Chondrocyte (in vitro differentiated cells): ENCODE results near the gene UGT2B7. TPM values are rescaled to one million over a fixed set of nuclear protein-coding genes. Genes with fewer than 3 reads are reported as not detected.
A peak's percentile ranks its signal among the peaks of the same experiment; 100 is the strongest.

Experiments used
- DNase-seq: peaks from one replicate; pipeline ENCODE4 v3.0.0; 2021; ENCODE audit warnings: mixed read lengths, low spot score
- H3K27ac Mint-ChIP-seq: one replicate; pipeline ENCODE4 v1.8.0; 2021; ENCODE audit warnings: mild to moderate bottlenecking, moderate library complexity, mixed read lengths; ENCODE audit not compliant: unreplicated experiment
- H3K27me3 Mint-ChIP-seq: 2 replicates; pipeline ENCODE4 v1.8.0; 2021; ENCODE audit warnings: low read depth, mixed read lengths
- H3K36me3 Mint-ChIP-seq: 2 replicates; pipeline ENCODE4 v1.8.0; 2021; ENCODE audit warnings: low read depth, mixed read lengths
- H3K4me1 Mint-ChIP-seq: 2 replicates; pipeline ENCODE4 v1.8.0; 2021; ENCODE audit warnings: low read depth, mild to moderate bottlenecking, mixed read lengths
- H3K4me3 Mint-ChIP-seq: one replicate; pipeline ENCODE4 v1.8.0; 2021; ENCODE audit warnings: mild to moderate bottlenecking, moderate library complexity, mixed read lengths; ENCODE audit not compliant: unreplicated experiment
- H3K9me3 Mint-ChIP-seq: 2 replicates; pipeline ENCODE4 v1.8.0; 2021; ENCODE audit warnings: low read depth, mixed read lengths
- total RNA-seq: library from RNA; stranded (reverse); gene quantifications from 3 replicates; pipeline ENCODE4 v1.2.1, GENCODE V29; 2021
- TF ChIP-seq, protein P1 (sequence below): fragments of 200-600 bp; sonication (generic); IDR thresholded peaks from 2 replicates; pipeline ENCODE4 v1.5.0; 2021; ENCODE audit warnings: antibody characterized with exemption, mild to moderate bottlenecking, moderate library complexity

Gene UGT2B7
- total RNA-seq, 1 donor from 2014 or later = 7.1 TPM

DNA sequence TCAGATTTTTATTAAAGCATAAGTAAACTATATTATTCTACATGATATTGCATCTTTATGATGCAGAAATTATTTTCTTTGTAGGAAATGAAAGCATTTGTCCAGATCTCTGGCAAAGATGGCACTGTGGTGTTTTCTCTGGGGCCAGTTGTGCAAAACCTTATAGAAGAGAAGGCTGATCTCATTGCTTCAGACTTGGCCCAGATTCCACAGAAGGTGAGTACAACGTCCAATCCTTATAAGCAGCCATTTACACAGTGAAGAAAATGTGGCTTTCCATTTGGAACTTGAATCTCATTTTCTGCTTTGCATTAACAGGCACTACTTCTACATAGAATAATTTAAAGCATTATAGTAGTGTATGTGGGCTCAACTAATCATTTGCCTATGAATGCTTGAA, 6.9 kb upstream of the UGT2B7 start:
- Mint-ChIP-seq H3K4me3 (no peak overlapping the region), H3K27ac (no peak overlapping the region), H3K27me3 (no peaks in the 10 kb centered on the region), H3K4me1 (peaks cover 6% of the 10 kb centered on the region), H3K36me3 (no peaks in the 10 kb centered on the region), H3K9me3 (no peaks in the 10 kb centered on the region)
- DNase-seq = no peak
- TF ChIP-seq, protein P1, sequence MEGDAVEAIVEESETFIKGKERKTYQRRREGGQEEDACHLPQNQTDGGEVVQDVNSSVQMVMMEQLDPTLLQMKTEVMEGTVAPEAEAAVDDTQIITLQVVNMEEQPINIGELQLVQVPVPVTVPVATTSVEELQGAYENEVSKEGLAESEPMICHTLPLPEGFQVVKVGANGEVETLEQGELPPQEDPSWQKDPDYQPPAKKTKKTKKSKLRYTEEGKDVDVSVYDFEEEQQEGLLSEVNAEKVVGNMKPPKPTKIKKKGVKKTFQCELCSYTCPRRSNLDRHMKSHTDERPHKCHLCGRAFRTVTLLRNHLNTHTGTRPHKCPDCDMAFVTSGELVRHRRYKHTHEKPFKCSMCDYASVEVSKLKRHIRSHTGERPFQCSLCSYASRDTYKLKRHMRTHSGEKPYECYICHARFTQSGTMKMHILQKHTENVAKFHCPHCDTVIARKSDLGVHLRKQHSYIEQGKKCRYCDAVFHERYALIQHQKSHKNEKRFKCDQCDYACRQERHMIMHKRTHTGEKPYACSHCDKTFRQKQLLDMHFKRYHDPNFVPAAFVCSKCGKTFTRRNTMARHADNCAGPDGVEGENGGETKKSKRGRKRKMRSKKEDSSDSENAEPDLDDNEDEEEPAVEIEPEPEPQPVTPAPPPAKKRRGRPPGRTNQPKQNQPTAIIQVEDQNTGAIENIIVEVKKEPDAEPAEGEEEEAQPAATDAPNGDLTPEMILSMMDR = no peak

GRCh38 chr4:69092190-69092589, 4.1 kb upstream of the UGT2B7 start:
- TF ChIP-seq, protein P1 = no peak
- Mint-ChIP-seq H3K27ac (peak overlapping the region; percentile 25), H3K9me3 (no peaks in the 10 kb centered on the region), H3K4me3 (no peak overlapping the region), H3K36me3 (no peaks in the 10 kb centered on the region), H3K4me1 (peaks cover 16% of the 10 kb centered on the region), H3K27me3 (no peaks in the 10 kb centered on the region)
- DNase-seq = no peak

DNA sequence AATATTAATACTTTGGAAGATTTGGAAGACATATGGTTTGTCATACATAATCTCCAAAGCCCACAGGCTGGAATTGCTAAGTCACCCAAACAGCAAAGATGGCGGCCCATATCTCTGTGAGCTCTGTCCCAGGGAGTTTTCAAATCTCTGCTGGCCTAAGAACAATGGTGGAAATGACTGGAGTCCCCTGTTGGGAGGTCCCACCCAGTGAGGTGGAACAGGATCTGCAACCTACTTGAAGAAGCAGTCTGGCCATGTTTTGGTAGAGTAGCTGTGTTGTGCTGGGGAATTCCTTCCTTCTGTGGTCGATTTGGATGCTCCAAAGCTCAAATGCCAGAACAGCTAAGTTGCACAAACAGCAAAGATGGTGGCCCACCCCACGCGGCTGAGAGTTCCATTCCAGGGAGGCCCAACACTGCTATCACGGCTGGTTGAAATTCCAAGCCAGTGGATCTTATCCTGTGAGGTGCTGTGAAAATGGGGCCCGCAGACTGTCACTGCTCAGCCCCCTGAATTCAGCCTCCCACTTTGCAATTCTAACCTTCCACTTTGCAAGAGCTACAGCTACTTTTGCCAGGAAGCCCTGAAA, 3.2 kb upstream of the UGT2B7 start:
- Mint-ChIP-seq H3K27ac (no peak overlapping the region), H3K36me3 (no peaks in the 10 kb centered on the region), H3K9me3 (no peaks in the 10 kb centered on the region), H3K4me3 (no peak overlapping the region), H3K4me1 (peaks cover 16% of the 10 kb centered on the region), H3K27me3 (no peaks in the 10 kb centered on the region)
- DNase-seq = no peak
- TF ChIP-seq, protein P1 = no peak

GRCh38 chr4:69093681-69094080, 2.6 kb upstream of the UGT2B7 start:
- H3K27me3 Mint-ChIP-seq = no peaks in the 10 kb centered on the region
- no peak overlapping the region for H3K27ac Mint-ChIP-seq
- no peak overlapping the region for H3K4me3 Mint-ChIP-seq
- TF ChIP-seq, protein P1 = no peak
- peaks cover 16% of the 10 kb centered on the region for H3K4me1 Mint-ChIP-seq
- no peaks in the 10 kb centered on the region for H3K36me3 Mint-ChIP-seq
- DNase-seq = no peak
- no peaks in the 10 kb centered on the region for H3K9me3 Mint-ChIP-seq

GRCh38 chr4:69095301-69095731, 958 bp upstream of the UGT2B7 start:
- H3K36me3 Mint-ChIP-seq = no peaks in the 10 kb centered on the region
- peak overlapping the region; percentile 45 for H3K27ac Mint-ChIP-seq
- no peak overlapping the region for H3K4me3 Mint-ChIP-seq
- no peaks in the 10 kb centered on the region for H3K27me3 Mint-ChIP-seq
- no peak for DNase-seq
- peaks cover 16% of the 10 kb centered on the region for H3K4me1 Mint-ChIP-seq
- TF ChIP-seq, protein P1 = no peak
- H3K9me3 Mint-ChIP-seq = no peaks in the 10 kb centered on the region
